Cardiac muscle cell (in vitro differentiated cells and primary cell): ENCODE data around the gene AKAP17A. TPM values are rescaled to one million over a fixed set of nuclear protein-coding genes. Genes with fewer than 3 reads are reported as not detected.
"Not testable (repeated sequence)": the region's sequence is repeated elsewhere in the genome, so short reads cannot be mapped to it uniquely, and the experiment has no call there.

Experiments used
- DNase-seq, 2 donors: peaks; one replicate each; pipeline versions ENCODE4 v3.0.0 to v3.0.0-alpha.2; 2010 to 2017; ENCODE audit warnings: low read depth in 1 of 2, low spot score in 1 of 2
- H3K27ac ChIP-seq: fragments of 200-600 bp; sonication (generic); 2 replicates; pipeline ENCODE4 v1.5.1; 2016
- H3K27me3 ChIP-seq: fragments of 200-600 bp; sonication (generic); 2 replicates; pipeline ENCODE4 v1.6.0; 2016; ENCODE audit warnings: control low read depth
- H3K36me3 ChIP-seq: fragments of 200-600 bp; sonication (generic); 2 replicates; pipeline ENCODE4 v1.5.1; 2016; ENCODE audit warnings: control low read depth
- H3K4me1 ChIP-seq: fragments of 200-600 bp; sonication (generic); 2 replicates; pipeline ENCODE4 v1.8.1; 2017; ENCODE audit warnings: low read depth, mild to moderate bottlenecking, mixed run types
- H3K4me3 ChIP-seq: fragments of 200-600 bp; sonication (generic); 2 replicates; pipeline ENCODE4 v1.5.1; 2016; ENCODE audit warnings: mild to moderate bottlenecking
- H3K9me3 ChIP-seq: fragments of 200-600 bp; sonication (generic); 2 replicates; pipeline ENCODE4 v1.5.1; 2017; ENCODE audit warnings: low read depth, mild to moderate bottlenecking, control low read depth
- polyA plus RNA-seq: library from polyadenylated mRNA; unstranded; fragments of >200 nt; fragmentation: Nextera tagmentation; extraction: Ambion mirVana; gene quantifications from 2 replicates; pipeline ENCODE4 v1.2.1, GENCODE V29; 2016
- total RNA-seq: library from RNA; depleted of rRNA; stranded (reverse); fragments of >200 nt; gene quantifications from 2 replicates; pipeline ENCODE4 v1.2.3, GENCODE V29; 2016
- TF ChIP-seq, protein P1 (sequence below): IDR thresholded peaks from 2 replicates; pipeline ENCODE4 v1.5.1; 2012; ENCODE audit warnings: low read depth, mild to moderate bottlenecking, low read length

AKAP17A gene
- total and polyA plus RNA-seq, 2 experiments from 2014 or later, result 87.4 to 99.7 TPM

DNA sequence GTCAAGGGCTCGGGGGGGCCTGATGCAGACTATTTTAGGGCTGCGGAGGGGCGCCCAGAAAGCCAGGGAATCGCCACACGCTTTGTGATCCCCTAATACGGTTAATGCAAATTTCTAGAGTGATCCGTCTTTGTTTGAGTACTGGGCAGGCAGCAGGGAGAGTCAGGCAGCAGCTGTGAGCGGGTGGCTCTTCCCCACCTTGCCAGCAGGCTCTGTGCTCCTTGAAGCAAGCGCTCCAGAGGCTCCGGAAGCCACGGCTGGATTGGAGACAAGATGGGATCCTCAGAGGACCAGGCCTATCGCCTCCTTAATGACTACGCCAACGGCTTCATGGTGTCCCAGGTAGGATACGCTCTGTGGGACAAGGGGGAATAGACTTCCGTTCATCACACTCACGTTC, 23.5 kb downstream of the AKAP17A start, which contains the start of gene ASMT:
Gene ASMT (plus strand): TSS at position 133 of the 400 bp plus-strand sequence. CDS start 141 bp downstream, at position 274.
- no peaks in the 10 kb centered on the region for H3K9me3 ChIP-seq
- no peaks in the 10 kb centered on the region for H3K4me1 ChIP-seq
- TF ChIP-seq, protein P1, sequence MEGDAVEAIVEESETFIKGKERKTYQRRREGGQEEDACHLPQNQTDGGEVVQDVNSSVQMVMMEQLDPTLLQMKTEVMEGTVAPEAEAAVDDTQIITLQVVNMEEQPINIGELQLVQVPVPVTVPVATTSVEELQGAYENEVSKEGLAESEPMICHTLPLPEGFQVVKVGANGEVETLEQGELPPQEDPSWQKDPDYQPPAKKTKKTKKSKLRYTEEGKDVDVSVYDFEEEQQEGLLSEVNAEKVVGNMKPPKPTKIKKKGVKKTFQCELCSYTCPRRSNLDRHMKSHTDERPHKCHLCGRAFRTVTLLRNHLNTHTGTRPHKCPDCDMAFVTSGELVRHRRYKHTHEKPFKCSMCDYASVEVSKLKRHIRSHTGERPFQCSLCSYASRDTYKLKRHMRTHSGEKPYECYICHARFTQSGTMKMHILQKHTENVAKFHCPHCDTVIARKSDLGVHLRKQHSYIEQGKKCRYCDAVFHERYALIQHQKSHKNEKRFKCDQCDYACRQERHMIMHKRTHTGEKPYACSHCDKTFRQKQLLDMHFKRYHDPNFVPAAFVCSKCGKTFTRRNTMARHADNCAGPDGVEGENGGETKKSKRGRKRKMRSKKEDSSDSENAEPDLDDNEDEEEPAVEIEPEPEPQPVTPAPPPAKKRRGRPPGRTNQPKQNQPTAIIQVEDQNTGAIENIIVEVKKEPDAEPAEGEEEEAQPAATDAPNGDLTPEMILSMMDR, result no peak
- H3K4me3 ChIP-seq, result no peak within 1 kb of the TSS
- no peaks in the 10 kb centered on the region for H3K27me3 ChIP-seq
- H3K27ac ChIP-seq, result no peak within 1 kb of the TSS
- no peaks in the 10 kb centered on the region for H3K36me3 ChIP-seq
- no peak for DNase-seq

DNA sequence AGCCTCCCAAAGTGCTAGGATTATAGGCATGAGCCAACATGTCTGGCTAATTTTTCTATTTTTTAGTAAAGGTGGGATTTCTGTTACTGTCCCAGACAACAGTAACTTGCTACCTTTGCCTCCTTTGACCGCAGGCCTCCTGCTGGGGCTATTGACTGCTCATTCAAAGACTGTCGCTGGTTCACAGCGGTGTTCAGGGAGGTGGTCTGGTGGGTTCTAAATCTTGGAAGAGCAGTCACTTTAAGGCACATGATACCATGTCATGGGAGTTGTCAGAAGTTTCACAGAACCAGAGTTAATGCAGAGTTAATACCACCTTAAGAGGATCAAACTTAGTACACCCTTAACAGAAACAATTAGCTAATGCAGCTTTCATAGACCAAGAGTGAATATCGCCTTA, 27.3 kb downstream of the AKAP17A start:
- no peaks in the 10 kb centered on the region for H3K9me3 ChIP-seq
- DNase-seq, result no peak
- no peaks in the 10 kb centered on the region for H3K4me1 ChIP-seq
- H3K36me3 ChIP-seq, result no peaks in the 10 kb centered on the region
- H3K27me3 ChIP-seq, result no peaks in the 10 kb centered on the region
- no peak overlapping the region for H3K27ac ChIP-seq
- H3K4me3 ChIP-seq, result no peak overlapping the region
- TF ChIP-seq, protein P1, result no peak

DNA sequence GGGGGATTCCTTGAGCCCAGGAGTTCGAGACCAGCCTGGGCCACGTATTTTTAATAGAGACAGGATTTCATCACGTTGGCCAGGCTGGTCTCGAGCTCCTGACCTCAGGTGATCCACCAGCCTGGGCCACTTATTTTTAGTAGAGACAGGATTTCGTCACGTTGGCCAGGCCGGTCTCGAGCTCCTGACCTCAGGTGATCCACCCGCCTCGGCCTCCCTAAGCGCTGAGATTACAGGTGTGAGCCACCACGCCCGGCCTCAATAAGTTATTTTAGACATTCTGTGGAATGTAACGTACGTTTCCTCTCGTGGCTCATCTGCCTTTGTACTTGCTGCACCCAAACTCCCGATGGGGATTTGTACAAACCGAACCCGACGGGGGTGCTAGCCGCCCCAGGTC, 32.3 kb downstream of the AKAP17A start:
- H3K4me3 ChIP-seq, result no peak overlapping the region
- DNase-seq, result no peak
- TF ChIP-seq, protein P1, result no peak
- H3K4me1 ChIP-seq, result no peaks in the 10 kb centered on the region
- no peaks in the 10 kb centered on the region for H3K27me3 ChIP-seq
- H3K36me3 ChIP-seq, result no peaks in the 10 kb centered on the region
- H3K9me3 ChIP-seq, result no peaks in the 10 kb centered on the region
- no peak overlapping the region for H3K27ac ChIP-seq

DNA sequence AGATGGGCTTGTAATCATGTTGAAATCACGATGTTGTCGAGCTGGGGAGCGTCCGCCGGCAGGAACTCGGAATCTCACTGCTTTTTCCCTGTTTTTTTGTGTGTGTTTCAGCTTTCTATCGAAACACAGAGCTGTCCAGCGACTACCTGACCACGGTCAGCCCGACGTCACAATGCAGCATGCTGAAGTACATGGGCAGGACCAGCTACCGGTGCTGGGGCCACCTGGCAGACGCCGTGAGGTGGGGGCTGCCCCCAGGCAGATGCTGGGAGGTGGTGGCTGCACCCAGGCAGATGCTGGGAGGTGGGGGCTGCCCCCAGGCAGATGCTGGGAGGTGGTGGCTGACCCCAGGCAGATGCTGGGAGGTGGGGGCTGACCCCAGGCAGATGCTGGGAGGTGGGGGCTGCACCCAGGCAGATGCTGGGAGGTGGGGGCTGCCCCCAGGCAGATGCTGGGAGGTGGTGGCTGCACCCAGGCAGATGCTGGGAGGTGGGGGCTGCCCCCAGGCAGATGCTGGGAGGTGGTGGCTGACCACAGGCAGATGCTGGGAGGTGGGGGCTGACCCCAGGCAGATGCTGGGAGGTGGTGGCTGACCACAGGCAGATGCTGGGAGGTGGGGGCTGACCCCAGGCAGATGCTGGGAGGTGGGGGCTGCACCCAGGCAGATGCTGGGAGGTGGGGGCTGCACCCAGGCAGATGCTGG, 32.9 kb downstream of the AKAP17A start:
- not testable (repeated sequence) for H3K27ac ChIP-seq, H3K4me3 ChIP-seq, H3K9me3 ChIP-seq, DNase-seq, H3K36me3 ChIP-seq, H3K27me3 ChIP-seq, H3K4me1 ChIP-seq

DNA sequence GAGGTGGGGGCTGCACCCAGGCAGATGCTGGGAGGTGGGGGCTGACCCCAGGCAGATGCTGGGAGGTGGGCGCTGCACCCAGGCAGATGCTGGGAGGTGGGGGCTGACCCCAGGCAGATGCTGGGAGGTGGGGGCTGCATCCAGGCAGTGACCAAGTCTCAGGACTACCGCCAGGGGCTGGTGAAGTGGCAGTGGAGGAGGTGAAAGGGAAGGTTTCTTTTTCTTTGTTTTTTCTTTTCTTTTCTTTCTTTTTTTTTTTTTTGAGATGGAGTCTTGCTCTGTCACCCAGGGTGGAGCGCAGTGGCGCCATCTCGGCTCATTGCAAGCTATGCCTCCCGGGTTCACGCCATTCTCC, 33.4 kb downstream of the AKAP17A start:
- H3K4me1 ChIP-seq, H3K9me3 ChIP-seq, H3K4me3 ChIP-seq, H3K27me3 ChIP-seq, H3K36me3 ChIP-seq, H3K27ac ChIP-seq, DNase-seq: not testable (repeated sequence)

DNA sequence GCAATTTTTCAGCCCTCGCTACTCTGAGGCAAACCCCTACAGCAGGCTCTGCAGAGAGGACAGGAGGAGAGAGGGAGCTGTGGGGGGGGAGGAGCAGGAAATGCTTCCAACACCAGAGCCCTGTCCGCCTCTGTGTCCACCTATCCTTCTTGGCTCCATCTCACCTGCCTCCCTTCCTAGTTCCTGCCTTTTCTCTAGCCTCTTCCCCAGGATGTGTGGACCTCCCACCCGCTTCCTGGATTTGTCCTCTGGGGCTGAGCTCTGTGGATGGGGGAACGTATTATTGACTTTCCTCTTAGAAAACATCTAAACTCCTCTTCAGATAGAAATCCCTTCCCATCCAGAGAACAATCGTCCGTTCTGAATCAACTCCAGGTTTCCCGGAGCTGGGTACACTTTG, 37.8 kb downstream of the AKAP17A start:
- H3K4me3 ChIP-seq, result no peak overlapping the region
- no peaks in the 10 kb centered on the region for H3K27me3 ChIP-seq
- H3K27ac ChIP-seq, result no peak overlapping the region
- TF ChIP-seq, protein P1, result no peak
- no peaks in the 10 kb centered on the region for H3K36me3 ChIP-seq
- H3K9me3 ChIP-seq, result no peaks in the 10 kb centered on the region
- H3K4me1 ChIP-seq, result no peaks in the 10 kb centered on the region
- no peak for DNase-seq
